ENCODE results near the gene COPS9.

COPS9 gene

DNA sequence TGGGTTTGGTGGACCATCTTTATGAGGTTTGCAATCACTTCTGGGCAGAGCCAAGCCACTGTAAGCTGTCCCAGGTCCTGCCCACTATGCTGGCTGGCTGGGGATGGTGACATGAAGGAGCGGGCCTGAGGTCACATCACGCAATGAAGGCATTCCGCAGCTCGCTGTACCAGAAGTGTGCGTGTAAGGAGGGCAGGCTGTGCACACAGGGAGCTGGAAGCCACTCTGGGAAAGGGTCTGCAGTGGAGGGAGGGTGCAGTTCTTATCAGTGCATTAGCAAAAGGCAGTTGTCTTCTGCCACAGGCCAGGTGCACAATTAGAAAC lies 21.0 kb upstream of the COPS9 start:
- in situ Hi-C loops (cut with HindIII; ENCODE audit: low sequenced_read_pairs), result no loop called here
- TF ChIP-seq, protein P1, sequence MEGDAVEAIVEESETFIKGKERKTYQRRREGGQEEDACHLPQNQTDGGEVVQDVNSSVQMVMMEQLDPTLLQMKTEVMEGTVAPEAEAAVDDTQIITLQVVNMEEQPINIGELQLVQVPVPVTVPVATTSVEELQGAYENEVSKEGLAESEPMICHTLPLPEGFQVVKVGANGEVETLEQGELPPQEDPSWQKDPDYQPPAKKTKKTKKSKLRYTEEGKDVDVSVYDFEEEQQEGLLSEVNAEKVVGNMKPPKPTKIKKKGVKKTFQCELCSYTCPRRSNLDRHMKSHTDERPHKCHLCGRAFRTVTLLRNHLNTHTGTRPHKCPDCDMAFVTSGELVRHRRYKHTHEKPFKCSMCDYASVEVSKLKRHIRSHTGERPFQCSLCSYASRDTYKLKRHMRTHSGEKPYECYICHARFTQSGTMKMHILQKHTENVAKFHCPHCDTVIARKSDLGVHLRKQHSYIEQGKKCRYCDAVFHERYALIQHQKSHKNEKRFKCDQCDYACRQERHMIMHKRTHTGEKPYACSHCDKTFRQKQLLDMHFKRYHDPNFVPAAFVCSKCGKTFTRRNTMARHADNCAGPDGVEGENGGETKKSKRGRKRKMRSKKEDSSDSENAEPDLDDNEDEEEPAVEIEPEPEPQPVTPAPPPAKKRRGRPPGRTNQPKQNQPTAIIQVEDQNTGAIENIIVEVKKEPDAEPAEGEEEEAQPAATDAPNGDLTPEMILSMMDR (IDR thresholded peaks at IDR 0.05; ENCODE audit: low read depth, low read length, missing control alignments), result no peak
- DNase-seq (ENCODE audit: low read depth), result no peak
- H3K4me3 ChIP-seq (ENCODE audit: low read depth, low read length), result no peak overlapping the region

DNA sequence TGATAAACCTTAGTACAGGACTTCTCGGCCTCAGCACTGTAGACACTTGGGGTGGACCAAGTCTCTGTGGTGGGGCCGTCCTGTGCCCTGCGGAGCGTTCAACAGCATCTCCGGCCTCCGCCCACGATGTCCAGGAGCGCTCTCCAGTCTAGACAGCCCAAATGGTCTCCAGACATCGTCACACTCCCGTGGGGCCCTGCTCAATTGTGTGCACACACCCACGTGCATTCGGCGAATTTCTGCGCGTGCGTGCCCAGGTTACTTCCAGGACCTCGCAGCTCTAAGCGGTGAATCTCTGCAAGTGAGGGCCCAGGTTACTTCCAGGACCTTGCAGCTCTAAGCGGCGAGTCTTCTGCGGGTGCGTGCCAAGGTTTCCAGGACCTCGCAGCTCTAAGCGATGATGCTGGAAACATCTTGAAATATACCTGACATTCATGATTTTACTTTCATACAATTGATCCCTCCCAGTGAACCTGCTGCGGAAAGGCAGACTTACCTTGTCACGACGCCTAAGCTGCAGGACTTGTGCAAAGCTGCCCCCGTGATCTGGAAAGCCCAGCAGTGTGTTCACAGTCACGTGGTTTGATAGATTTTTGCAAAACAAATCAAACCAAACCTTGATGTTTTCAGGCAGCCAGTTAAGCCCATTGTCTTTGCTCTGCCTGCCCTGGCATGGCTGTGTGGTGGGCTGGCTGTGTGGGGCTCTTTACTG lies 20.5 kb upstream of the COPS9 start:
- DNase-seq (ENCODE audit: low read depth), result no peak
- TF ChIP-seq, protein P1 (IDR thresholded peaks at IDR 0.05; ENCODE audit: low read depth, low read length, missing control alignments), result no peak
- in situ Hi-C loops (cut with HindIII; ENCODE audit: low sequenced_read_pairs), result no loop called here
- no peak overlapping the region for H3K4me3 ChIP-seq (ENCODE audit: low read depth, low read length)

DNA sequence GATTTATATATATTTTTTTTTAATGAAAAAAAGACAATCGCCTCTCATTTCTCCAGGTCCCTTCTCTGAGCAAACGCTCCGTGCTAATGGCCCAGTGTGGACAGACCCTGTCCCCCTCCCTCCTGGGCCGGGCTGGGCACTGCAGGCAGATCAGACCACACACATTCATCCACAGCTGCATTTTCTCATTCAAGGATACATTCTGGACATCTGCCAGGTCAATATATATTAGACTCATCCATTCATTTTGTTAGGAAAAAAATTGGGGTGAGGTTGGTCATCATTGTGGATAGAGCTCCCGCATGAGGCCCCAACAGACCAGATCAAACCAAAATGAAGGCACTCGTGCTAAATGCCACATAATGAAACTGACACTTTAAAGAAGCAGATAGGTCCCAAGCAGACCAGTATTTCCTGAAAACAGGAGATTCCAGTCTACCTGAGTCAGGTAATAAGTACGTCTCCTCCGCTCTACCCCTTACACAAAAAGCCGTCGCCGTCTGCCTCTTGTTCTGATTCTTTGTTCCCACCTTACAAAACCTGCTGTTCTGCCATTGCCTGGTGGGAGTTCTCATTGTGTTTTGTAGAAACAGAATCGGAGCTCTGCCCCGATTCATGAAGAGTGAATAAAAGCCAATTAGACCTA lies 19.8 kb upstream of the COPS9 start:
- no peak overlapping the region for H3K4me3 ChIP-seq (ENCODE audit: low read depth, low read length)
- DNase-seq (ENCODE audit: low read depth), result no peak
- in situ Hi-C loops (cut with HindIII; ENCODE audit: low sequenced_read_pairs), result no loop called here
- TF ChIP-seq, protein P1 (IDR thresholded peaks at IDR 0.05; ENCODE audit: low read depth, low read length, missing control alignments), result no peak

DNA sequence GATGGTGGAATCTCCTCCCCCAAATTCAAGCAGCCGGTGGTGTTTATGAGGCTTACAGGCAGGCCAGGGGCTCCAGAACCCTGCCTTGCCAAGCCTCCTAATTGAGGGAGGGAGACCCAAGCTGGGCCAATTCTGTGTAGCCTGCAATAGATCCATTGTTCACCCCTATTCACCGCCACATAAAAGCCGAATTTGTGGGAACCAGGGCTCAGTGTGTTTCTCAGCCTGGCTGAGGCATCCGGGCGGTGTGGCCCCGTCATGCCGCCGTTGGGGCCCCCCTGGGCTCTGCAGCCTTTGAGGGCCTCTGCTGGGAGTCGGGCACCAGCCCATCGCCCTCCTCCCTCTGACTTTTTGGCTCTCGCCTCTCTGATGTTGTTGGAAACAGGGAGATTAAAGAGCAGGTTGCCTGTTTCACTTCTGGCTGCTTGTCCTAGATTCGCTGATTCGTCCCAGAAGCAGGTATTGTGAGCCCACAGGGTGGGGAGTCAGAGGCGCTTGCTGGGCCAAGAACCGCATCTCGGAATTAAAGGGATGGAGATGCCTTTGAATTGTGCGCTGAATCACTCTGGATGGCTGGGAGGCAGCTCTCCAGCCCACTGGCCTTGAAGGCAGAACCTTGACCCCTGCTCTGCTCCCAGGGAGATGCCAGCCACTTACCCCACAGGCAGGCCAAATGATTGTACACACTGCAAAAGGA lies 19.1 kb upstream of the COPS9 start:
- no peak overlapping the region for H3K4me3 ChIP-seq (ENCODE audit: low read depth, low read length)
- in situ Hi-C loops (cut with HindIII; ENCODE audit: low sequenced_read_pairs), result no loop called here
- no peak for DNase-seq (ENCODE audit: low read depth)
- TF ChIP-seq, protein P1 (IDR thresholded peaks at IDR 0.05; ENCODE audit: low read depth, low read length, missing control alignments), result no peak

DNA sequence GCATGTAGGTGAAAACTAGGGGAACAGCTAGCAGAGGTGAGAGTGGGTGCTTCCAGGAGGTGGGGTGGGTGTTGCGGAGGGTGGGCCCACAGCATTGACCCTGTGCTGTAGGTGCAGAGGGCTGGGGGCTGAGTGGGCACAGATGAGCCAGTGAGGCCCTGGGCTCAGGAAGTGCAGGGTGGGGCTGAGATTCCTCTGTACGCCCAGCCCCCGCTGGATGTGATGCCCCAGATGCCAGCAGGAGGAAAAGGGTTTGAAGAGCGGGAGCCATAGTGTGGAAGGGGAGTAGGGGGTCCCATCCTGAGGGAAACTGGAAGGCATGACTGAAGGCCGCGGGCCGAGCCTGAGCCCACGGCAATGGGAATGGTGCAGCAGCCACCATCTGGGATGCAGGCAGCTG lies 18.5 kb upstream of the COPS9 start:
- in situ Hi-C loops (cut with HindIII; ENCODE audit: low sequenced_read_pairs), result no loop called here
- DNase-seq (ENCODE audit: low read depth), result no peak
- TF ChIP-seq, protein P1 (IDR thresholded peaks at IDR 0.05; ENCODE audit: low read depth, low read length, missing control alignments), result no peak
- no peak overlapping the region for H3K4me3 ChIP-seq (ENCODE audit: low read depth, low read length)

DNA sequence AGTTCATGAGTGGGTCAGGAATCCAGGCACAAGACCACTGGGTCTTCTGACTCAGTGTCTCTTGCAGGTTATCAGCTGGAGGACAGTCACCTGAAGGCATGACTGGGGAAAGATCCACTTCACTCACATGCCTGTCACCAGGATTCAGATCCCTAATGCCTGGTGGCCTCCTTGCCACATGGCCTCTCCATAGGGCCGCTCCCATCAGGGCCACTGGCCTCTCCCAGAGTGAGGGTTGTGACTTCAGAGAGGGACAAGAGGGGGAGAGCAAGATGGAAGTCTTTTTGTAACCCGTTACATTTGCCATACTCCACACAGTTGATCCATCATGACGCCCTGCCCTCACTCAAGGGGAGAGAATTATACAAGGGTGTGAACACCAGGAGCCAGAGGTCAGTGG lies 17.3 kb upstream of the COPS9 start:
- TF ChIP-seq, protein P1 (IDR thresholded peaks at IDR 0.05; ENCODE audit: low read depth, low read length, missing control alignments), result no peak
- no peak overlapping the region for H3K4me3 ChIP-seq (ENCODE audit: low read depth, low read length)
- DNase-seq (ENCODE audit: low read depth), result no peak
- in situ Hi-C loops (cut with HindIII; ENCODE audit: low sequenced_read_pairs), result no loop called here
